HG03060 (cell line): ENCODE measurements around the gene INTS6.
A peak's percentile ranks its signal among the peaks of the same experiment; 100 is the strongest.

Experiments
- ATAC-seq: cut with Tn5 transposase; IDR thresholded peaks from one replicate; pipeline ENCODE4 v1.9.1; 2021; ENCODE audit warnings: low read depth, moderate number of reproducible peaks; ENCODE audit not compliant: unreplicated experiment

INTS6 gene

GRCh38 chr13:51348069-51348967 is 104.5 kb downstream of the INTS6 start:
- no peak for ATAC-seq

GRCh38 chr13:51347099-51347498 is 105.7 kb downstream of the INTS6 start:
- ATAC-seq, result no peak

GRCh38 chr13:51346397-51346796 is 106.4 kb downstream of the INTS6 start:
- ATAC-seq, result no peak

GRCh38 chr13:51343475-51343874 is 109.4 kb downstream of the INTS6 start:
- no peak for ATAC-seq

GRCh38 chr13:51342706-51343105 is 110.1 kb downstream of the INTS6 start:
- ATAC-seq, result no peak

GRCh38 chr13:51341791-51342190 is 111.0 kb downstream of the INTS6 start:
- ATAC-seq, result no peak

GRCh38 chr13:51341232-51341631 is 111.6 kb downstream of the INTS6 start:
- ATAC-seq, result no peak

GRCh38 chr13:51339952-51340732 is 112.7 kb downstream of the INTS6 start:
- no peak for ATAC-seq

GRCh38 chr13:51339354-51339753 is 113.5 kb downstream of the INTS6 start, which contains the start of gene SERPINE3:
Gene SERPINE3, plus strand, starts transcription at chr13:51339691. Its CDS starts 1,401 bp downstream, at chr13:51341092.
- no peak for ATAC-seq

GRCh38 chr13:51336746-51337145 is 116.1 kb downstream of the INTS6 start:
- ATAC-seq, result no peak

- no peak for ATAC-seq
These were observed 119.0 kb downstream of the INTS6 start for GRCh38 chr13:51333826-51334225.

GRCh38 chr13:51333421-51333820 is 119.4 kb downstream of the INTS6 start:
- ATAC-seq, result no peak

GRCh38 chr13:51332566-51333361 is 120.1 kb downstream of the INTS6 start:
- ATAC-seq, result no peak

GRCh38 chr13:51331354-51331861 is 121.4 kb downstream of the INTS6 start:
- no peak for ATAC-seq

- ATAC-seq, result peak; percentile 38
These were observed 122.0 kb downstream of the INTS6 start for GRCh38 chr13:51330791-51331190.

GRCh38 chr13:51329606-51330005 is 123.2 kb downstream of the INTS6 start:
- no peak for ATAC-seq

- ATAC-seq, result no peak
These were observed 124.3 kb downstream of the INTS6 start for GRCh38 chr13:51328488-51328887.

GRCh38 chr13:51327961-51328360 is 124.9 kb downstream of the INTS6 start:
- no peak for ATAC-seq

- ATAC-seq, result no peak
These were observed 126.1 kb downstream of the INTS6 start for GRCh38 chr13:51326777-51327176.

- no peak for ATAC-seq
These were observed 127.0 kb downstream of the INTS6 start for GRCh38 chr13:51325837-51326236.
